Measurements from ENCODE around the gene COL24A1. TPM values are rescaled to one million over a fixed set of nuclear protein-coding genes. Genes with fewer than 3 reads are reported as not detected.

The COL24A1 gene
- total and polyA plus RNA-seq, 2 donors (not counting 3 experiments of a cell fraction or from before 2014, with no cell fraction given), result 0.03 TPM; not detected in 1

DNA sequence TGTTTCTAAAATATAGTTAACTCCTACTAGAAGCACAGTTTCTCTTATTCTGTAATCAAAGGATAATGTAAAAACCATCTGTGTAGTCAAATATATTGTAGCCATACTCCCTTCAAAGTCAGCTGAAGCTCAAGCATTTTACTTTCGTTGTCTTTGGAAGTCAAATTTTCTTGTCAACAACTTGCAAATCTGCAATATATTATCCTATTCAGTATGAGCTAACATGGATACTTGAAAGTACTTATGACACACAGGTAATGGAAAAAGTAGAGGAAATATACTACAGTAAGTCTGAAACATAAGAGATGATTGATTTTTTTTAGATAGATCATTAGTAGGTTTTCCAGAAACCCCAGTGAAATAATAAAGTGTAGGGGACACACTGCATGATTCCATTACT, 121.5 kb downstream of the COL24A1 start:
- DNase-seq (ENCODE audit: low read depth, low spot score) (no peak), FAIRE-seq (no peak)
- no peak for TF ChIP-seq POLR2AphosphoS5 (IDR thresholded peaks at IDR 0.05; ENCODE audit: insufficient read depth, low read depth, low read length)
- TF ChIP-seq, protein P1, sequence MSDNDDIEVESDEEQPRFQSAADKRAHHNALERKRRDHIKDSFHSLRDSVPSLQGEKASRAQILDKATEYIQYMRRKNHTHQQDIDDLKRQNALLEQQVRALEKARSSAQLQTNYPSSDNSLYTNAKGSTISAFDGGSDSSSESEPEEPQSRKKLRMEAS (IDR thresholded peaks at IDR 0.05; ENCODE audit: insufficient read depth, insufficient read length), result no peak
- no peak for TF ChIP-seq JUN (IDR thresholded peaks at IDR 0.05; ENCODE audit: borderline replicate concordance, insufficient read depth, insufficient read length, low read depth)
- TF ChIP-seq, protein P2, sequence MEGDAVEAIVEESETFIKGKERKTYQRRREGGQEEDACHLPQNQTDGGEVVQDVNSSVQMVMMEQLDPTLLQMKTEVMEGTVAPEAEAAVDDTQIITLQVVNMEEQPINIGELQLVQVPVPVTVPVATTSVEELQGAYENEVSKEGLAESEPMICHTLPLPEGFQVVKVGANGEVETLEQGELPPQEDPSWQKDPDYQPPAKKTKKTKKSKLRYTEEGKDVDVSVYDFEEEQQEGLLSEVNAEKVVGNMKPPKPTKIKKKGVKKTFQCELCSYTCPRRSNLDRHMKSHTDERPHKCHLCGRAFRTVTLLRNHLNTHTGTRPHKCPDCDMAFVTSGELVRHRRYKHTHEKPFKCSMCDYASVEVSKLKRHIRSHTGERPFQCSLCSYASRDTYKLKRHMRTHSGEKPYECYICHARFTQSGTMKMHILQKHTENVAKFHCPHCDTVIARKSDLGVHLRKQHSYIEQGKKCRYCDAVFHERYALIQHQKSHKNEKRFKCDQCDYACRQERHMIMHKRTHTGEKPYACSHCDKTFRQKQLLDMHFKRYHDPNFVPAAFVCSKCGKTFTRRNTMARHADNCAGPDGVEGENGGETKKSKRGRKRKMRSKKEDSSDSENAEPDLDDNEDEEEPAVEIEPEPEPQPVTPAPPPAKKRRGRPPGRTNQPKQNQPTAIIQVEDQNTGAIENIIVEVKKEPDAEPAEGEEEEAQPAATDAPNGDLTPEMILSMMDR (IDR thresholded peaks at IDR 0.05; ENCODE audit: extremely low read depth in 1 of 2, insufficient read depth in 1 of 2, low read depth in 1 of 2, low read length in 2 of 2), result no peak
- TF ChIP-seq EZH2 (IDR thresholded peaks at IDR 0.05; ENCODE audit: borderline replicate concordance, low read depth, low read length, severe bottlenecking), result no peak
- no peak for TF ChIP-seq GATA2 (IDR thresholded peaks at IDR 0.05; ENCODE audit: insufficient read depth, insufficient read length, low read depth, low read length)
- TF ChIP-seq MYC (IDR thresholded peaks at IDR 0.05; ENCODE audit: low read depth, low read length), result no peak
- no peak for TF ChIP-seq POLR2A (IDR thresholded peaks at IDR 0.05; ENCODE audit: low read depth, low read length)
- TF ChIP-seq FOS (IDR thresholded peaks at IDR 0.05; ENCODE audit: borderline replicate concordance, insufficient read depth, low read length), result no peak
- no peak overlapping the region for H3K27ac ChIP-seq (ENCODE audit: insufficient read depth, low read depth, low read length)
- H3K27me3 ChIP-seq (ENCODE audit: control insufficient read depth in 2 of 2, insufficient read depth in 2 of 2, low read length in 2 of 2), result peaks cover 0 to 9% of the 10 kb centered on the region in 2 experiments
- ChIA-PET POLR2A (no interaction called here), CTCF (interaction anchor here (0.6 to 3.7 kb wide), 2 partner anchors 10 to 17 kb away, joined by 3 to 19 read pairs; no protein-coding TSS in a partner anchor)
- H2AFZ ChIP-seq (ENCODE audit: low read depth, low read length), result no peak overlapping the region
- H4K20me1 ChIP-seq (replicated peaks; ENCODE audit: control insufficient read depth, extremely low read depth, insufficient read depth, low read length), result no peaks in the 10 kb centered on the region
- intact Hi-C loops (cut with micrococcal nuclease) (no loop called here), dilution Hi-C loops (cut with MboI; ENCODE audit: extremely low pct_ligation_motif_present, low sequenced_read_pairs) (no loop called here)
- no peaks in the 10 kb centered on the region for H3K36me3 ChIP-seq (ENCODE audit: control insufficient read depth in 2 of 2, extremely low read depth in 1 of 2, insufficient read depth in 2 of 2, low read length in 2 of 2)
- H3K4me1 ChIP-seq (ENCODE audit: control insufficient read depth, extremely low read depth, insufficient read depth, low read length), result no peaks in the 10 kb centered on the region
- no TSS peak for BruUV-seq (replicated peaks)
- no peaks in the 10 kb centered on the region for H3K9me3 ChIP-seq (replicated peaks; ENCODE audit: control insufficient read depth, insufficient read depth, low read length)
- H3K9me1 ChIP-seq (replicated peaks; ENCODE audit: control insufficient read depth, extremely low read depth, insufficient read depth, low read length), result no peaks in the 10 kb centered on the region
- no peak overlapping the region for H3K4me2 ChIP-seq (ENCODE audit: insufficient read depth, low read length)
- no peaks in the 10 kb centered on the region for H3K79me2 ChIP-seq (ENCODE audit: control insufficient read depth, insufficient read depth, low read length)
- no peak overlapping the region for H3K4me3 ChIP-seq (replicated peaks in 1 of 3; ENCODE audit: insufficient read depth in 1 of 3, low read depth in 1 of 3, low read length in 3 of 3)
- no peak overlapping the region for H3K9ac ChIP-seq (replicated peaks; ENCODE audit: extremely low read depth, insufficient read depth, low read length)

Measured in endothelial cell of umbilical vein (primary cell).